A549 (cell line): ENCODE measurements around the gene RRAGD.

Experiments
- CBX8 ChIP-seq: fragments of 200-600 bp; sonication (generic); IDR thresholded peaks from 2 replicates; pipeline ENCODE4 v1.6.1; 2016
- EHF ChIP-seq: fragments of 250-450 bp; sonication (Bioruptor Pico); IDR thresholded peaks from 2 replicates; pipeline ENCODE4 v1.5.0; 2020; ENCODE audit warnings: mild to moderate bottlenecking
- HEYL ChIP-seq: fragments of 250-450 bp; sonication (Bioruptor Pico); IDR thresholded peaks from 2 replicates; pipeline ENCODE4 v1.8.0; 2021; ENCODE audit warnings: mild to moderate bottlenecking, moderate library complexity
- NR3C1 ChIP-seq: fragments of >200 bp; sonication (Bioruptor Twin); formaldehyde crosslinking; IDR thresholded peaks from 3 replicates; pipeline ENCODE4 v1.6.1; 2017
- POLR2A ChIP-seq: IDR thresholded peaks from 2 replicates; pipeline ENCODE4 v1.6.1; 2012; ENCODE audit warnings: mild to moderate bottlenecking, low read length
- RFX5 ChIP-seq: fragments of 450-650 bp; IDR thresholded peaks from 2 replicates; pipeline ENCODE4 v1.7.1; 2014; ENCODE audit warnings: antibody characterized with exemption, mild to moderate bottlenecking, moderate library complexity
- RNF2 ChIP-seq: fragments of 200-600 bp; sonication (generic); IDR thresholded peaks from 2 replicates; pipeline ENCODE4 v1.6.1; 2016; ENCODE audit warnings: low read depth, mild to moderate bottlenecking, antibody characterized with exemption, moderate library complexity, borderline replicate concordance
- TF ChIP-seq, protein P1 (sequence below): fragments of >200 bp; sonication (Bioruptor Twin); formaldehyde crosslinking; IDR thresholded peaks from 3 replicates; pipeline ENCODE4 v1.5.1; 2016

GRCh38 chr6:89432875-89433251, 20.8 kb upstream of the RRAGD start, which contains the start of gene ANKRD6:
- no peak for TF ChIP-seq RFX5
- TF ChIP-seq, protein P1, sequence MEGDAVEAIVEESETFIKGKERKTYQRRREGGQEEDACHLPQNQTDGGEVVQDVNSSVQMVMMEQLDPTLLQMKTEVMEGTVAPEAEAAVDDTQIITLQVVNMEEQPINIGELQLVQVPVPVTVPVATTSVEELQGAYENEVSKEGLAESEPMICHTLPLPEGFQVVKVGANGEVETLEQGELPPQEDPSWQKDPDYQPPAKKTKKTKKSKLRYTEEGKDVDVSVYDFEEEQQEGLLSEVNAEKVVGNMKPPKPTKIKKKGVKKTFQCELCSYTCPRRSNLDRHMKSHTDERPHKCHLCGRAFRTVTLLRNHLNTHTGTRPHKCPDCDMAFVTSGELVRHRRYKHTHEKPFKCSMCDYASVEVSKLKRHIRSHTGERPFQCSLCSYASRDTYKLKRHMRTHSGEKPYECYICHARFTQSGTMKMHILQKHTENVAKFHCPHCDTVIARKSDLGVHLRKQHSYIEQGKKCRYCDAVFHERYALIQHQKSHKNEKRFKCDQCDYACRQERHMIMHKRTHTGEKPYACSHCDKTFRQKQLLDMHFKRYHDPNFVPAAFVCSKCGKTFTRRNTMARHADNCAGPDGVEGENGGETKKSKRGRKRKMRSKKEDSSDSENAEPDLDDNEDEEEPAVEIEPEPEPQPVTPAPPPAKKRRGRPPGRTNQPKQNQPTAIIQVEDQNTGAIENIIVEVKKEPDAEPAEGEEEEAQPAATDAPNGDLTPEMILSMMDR, result peak; percentile 87
- TF ChIP-seq EHF (CRISPR knock-in tag), result no peak
- no peak for TF ChIP-seq NR3C1
- TF ChIP-seq RNF2, result no peak
- TF ChIP-seq HEYL (CRISPR knock-in tag), result no peak
- no peak for TF ChIP-seq POLR2A
- no peak for TF ChIP-seq CBX8
